ENCODE measurements around the gene PJA2. TPM values are rescaled to one million over a fixed set of nuclear protein-coding genes. Genes with fewer than 3 reads are reported as not detected.

Gene PJA2
- total RNA-seq, 1 experiment from 2014 or later: 51.5 TPM

DNA sequence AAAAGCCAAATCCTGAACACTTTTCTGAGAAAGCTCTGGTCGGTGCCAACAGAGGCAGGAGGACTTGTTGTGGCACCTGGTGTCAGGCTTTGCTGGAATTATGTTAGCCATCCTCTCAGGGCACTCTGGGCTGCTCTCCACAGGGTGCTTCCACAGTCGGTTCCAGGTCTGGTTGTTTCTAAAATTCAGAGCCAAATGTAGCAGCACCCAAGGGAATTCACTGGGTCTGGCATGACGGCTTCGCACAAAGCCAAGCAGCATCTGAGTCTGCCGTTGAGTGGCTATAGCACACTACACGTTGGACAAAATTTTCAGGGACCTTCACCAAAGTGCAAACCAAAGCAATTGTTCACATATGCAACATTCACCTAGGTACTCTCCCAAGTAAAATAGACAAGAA, 110.2 kb downstream of the PJA2 start (continued):
- TF ChIP-seq JAZF1 (CRISPR knock-in tag; IDR thresholded peaks at IDR 0.05): no peak

DNA sequence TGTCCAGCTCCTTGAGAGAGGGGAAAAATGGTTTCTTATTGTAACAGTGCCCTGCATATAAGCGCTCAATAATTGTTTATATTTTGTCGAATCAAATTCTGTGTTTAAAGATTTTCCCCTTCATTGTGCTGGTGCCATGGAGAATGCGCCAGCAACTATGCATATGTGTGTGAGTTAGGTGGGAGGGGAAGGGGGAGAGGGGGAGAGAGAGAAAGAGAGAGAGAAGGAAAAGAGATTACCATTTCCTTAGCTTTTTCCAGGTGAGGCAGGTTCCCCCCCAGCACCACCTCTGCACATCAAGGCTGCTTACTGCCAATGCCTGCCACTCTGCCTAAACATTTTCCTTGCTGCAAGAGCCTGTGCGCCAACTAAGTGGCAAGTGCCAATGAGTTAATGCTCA, 111.0 kb downstream of the PJA2 start:
- ChIA-PET CTCF (no interaction called here), POLR2A (no interaction called here)
- H3K4me1 Mint-ChIP-seq: peaks cover 7% of the 10 kb centered on the region
- H3K4me3 Mint-ChIP-seq: no peak overlapping the region
- ATAC-seq (peak; percentile 55), DNase-seq (ENCODE audit: low spot score) (no peak)
- no peak overlapping the region for H3K27ac Mint-ChIP-seq
- no peaks in the 10 kb centered on the region for H3K36me3 Mint-ChIP-seq
- H3K27me3 Mint-ChIP-seq (ENCODE audit: low read depth): no peaks in the 10 kb centered on the region
- TF ChIP-seq TEAD1 (CRISPR knock-in tag; IDR thresholded peaks at IDR 0.05) (no peak), ZNF317 (CRISPR knock-in tag; IDR thresholded peaks at IDR 0.05; ENCODE audit: borderline replicate concordance, low read depth) (no peak), SP1 (CRISPR knock-in tag; conservative IDR thresholded peaks at IDR 0.05) (no peak), NR2C2 (CRISPR knock-in tag; IDR thresholded peaks at IDR 0.05) (no peak), ZNF232 (CRISPR knock-in tag; IDR thresholded peaks at IDR 0.05) (no peak), CREB1 (CRISPR knock-in tag; IDR thresholded peaks at IDR 0.05) (no peak), MYBL2 (CRISPR knock-in tag; IDR thresholded peaks at IDR 0.05) (no peak), RORB (CRISPR knock-in tag; IDR thresholded peaks at IDR 0.05) (no peak), KAT7 (CRISPR knock-in tag; IDR thresholded peaks at IDR 0.05; ENCODE audit: borderline replicate concordance) (no peak), ETV6 (CRISPR knock-in tag; IDR thresholded peaks at IDR 0.05) (no peak)
- TF ChIP-seq, protein P1, sequence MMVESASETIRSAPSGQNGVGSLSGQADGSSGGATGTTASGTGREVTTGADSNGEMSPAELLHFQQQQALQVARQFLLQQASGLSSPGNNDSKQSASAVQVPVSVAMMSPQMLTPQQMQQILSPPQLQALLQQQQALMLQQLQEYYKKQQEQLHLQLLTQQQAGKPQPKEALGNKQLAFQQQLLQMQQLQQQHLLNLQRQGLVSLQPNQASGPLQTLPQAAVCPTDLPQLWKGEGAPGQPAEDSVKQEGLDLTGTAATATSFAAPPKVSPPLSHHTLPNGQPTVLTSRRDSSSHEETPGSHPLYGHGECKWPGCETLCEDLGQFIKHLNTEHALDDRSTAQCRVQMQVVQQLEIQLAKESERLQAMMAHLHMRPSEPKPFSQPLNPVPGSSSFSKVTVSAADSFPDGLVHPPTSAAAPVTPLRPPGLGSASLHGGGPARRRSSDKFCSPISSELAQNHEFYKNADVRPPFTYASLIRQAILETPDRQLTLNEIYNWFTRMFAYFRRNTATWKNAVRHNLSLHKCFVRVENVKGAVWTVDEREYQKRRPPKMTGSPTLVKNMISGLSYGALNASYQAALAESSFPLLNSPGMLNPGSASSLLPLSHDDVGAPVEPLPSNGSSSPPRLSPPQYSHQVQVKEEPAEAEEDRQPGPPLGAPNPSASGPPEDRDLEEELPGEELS (CRISPR knock-in tag; IDR thresholded peaks at IDR 0.05): no peak
- TF ChIP-seq, protein P2, sequence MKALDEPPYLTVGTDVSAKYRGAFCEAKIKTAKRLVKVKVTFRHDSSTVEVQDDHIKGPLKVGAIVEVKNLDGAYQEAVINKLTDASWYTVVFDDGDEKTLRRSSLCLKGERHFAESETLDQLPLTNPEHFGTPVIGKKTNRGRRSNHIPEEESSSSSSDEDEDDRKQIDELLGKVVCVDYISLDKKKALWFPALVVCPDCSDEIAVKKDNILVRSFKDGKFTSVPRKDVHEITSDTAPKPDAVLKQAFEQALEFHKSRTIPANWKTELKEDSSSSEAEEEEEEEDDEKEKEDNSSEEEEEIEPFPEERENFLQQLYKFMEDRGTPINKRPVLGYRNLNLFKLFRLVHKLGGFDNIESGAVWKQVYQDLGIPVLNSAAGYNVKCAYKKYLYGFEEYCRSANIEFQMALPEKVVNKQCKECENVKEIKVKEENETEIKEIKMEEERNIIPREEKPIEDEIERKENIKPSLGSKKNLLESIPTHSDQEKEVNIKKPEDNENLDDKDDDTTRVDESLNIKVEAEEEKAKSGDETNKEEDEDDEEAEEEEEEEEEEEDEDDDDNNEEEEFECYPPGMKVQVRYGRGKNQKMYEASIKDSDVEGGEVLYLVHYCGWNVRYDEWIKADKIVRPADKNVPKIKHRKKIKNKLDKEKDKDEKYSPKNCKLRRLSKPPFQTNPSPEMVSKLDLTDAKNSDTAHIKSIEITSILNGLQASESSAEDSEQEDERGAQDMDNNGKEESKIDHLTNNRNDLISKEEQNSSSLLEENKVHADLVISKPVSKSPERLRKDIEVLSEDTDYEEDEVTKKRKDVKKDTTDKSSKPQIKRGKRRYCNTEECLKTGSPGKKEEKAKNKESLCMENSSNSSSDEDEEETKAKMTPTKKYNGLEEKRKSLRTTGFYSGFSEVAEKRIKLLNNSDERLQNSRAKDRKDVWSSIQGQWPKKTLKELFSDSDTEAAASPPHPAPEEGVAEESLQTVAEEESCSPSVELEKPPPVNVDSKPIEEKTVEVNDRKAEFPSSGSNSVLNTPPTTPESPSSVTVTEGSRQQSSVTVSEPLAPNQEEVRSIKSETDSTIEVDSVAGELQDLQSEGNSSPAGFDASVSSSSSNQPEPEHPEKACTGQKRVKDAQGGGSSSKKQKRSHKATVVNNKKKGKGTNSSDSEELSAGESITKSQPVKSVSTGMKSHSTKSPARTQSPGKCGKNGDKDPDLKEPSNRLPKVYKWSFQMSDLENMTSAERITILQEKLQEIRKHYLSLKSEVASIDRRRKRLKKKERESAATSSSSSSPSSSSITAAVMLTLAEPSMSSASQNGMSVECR (CRISPR knock-in tag; IDR thresholded peaks at IDR 0.05; ENCODE audit: borderline replicate concordance): no peak
- TF ChIP-seq, protein P3, sequence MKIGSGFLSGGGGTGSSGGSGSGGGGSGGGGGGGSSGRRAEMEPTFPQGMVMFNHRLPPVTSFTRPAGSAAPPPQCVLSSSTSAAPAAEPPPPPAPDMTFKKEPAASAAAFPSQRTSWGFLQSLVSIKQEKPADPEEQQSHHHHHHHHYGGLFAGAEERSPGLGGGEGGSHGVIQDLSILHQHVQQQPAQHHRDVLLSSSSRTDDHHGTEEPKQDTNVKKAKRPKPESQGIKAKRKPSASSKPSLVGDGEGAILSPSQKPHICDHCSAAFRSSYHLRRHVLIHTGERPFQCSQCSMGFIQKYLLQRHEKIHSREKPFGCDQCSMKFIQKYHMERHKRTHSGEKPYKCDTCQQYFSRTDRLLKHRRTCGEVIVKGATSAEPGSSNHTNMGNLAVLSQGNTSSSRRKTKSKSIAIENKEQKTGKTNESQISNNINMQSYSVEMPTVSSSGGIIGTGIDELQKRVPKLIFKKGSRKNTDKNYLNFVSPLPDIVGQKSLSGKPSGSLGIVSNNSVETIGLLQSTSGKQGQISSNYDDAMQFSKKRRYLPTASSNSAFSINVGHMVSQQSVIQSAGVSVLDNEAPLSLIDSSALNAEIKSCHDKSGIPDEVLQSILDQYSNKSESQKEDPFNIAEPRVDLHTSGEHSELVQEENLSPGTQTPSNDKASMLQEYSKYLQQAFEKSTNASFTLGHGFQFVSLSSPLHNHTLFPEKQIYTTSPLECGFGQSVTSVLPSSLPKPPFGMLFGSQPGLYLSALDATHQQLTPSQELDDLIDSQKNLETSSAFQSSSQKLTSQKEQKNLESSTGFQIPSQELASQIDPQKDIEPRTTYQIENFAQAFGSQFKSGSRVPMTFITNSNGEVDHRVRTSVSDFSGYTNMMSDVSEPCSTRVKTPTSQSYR (CRISPR knock-in tag; IDR thresholded peaks at IDR 0.05): no peak
- TF ChIP-seq, protein P4, sequence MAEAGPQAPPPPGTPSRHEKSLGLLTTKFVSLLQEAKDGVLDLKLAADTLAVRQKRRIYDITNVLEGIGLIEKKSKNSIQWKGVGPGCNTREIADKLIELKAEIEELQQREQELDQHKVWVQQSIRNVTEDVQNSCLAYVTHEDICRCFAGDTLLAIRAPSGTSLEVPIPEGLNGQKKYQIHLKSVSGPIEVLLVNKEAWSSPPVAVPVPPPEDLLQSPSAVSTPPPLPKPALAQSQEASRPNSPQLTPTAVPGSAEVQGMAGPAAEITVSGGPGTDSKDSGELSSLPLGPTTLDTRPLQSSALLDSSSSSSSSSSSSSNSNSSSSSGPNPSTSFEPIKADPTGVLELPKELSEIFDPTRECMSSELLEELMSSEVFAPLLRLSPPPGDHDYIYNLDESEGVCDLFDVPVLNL (CRISPR knock-in tag; IDR thresholded peaks at IDR 0.05; ENCODE audit: borderline replicate concordance, low read depth): no peak
- TF ChIP-seq, protein P5, sequence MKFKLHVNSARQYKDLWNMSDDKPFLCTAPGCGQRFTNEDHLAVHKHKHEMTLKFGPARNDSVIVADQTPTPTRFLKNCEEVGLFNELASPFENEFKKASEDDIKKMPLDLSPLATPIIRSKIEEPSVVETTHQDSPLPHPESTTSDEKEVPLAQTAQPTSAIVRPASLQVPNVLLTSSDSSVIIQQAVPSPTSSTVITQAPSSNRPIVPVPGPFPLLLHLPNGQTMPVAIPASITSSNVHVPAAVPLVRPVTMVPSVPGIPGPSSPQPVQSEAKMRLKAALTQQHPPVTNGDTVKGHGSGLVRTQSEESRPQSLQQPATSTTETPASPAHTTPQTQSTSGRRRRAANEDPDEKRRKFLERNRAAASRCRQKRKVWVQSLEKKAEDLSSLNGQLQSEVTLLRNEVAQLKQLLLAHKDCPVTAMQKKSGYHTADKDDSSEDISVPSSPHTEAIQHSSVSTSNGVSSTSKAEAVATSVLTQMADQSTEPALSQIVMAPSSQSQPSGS (CRISPR knock-in tag; IDR thresholded peaks at IDR 0.05; ENCODE audit: borderline replicate concordance, low read depth): no peak
- no peaks in the 10 kb centered on the region for H3K9me3 Mint-ChIP-seq
